K562 (cell line): ENCODE results near the gene BRSK1. TPM values are rescaled to one million over a fixed set of nuclear protein-coding genes. Genes with fewer than 3 reads are reported as not detected.

Source experiments
- ATAC-seq: fragments of 200-7000 bp; cut with Tn5 transposase; 3 replicates; pipeline ENCODE4 v1.9.1; 2020; ENCODE audit warnings: moderate library complexity
- BruUV-seq: library from RNA; stranded (reverse); fragments of 400-500 nt; replicated peaks from 2 replicates; lab custom pipeline; 2021; lab: Mats Ljungman, UMichigan
- CTCF ChIA-PET: fragments of 300-600 bp; formaldehyde crosslinking; extraction: SDS; loops from one replicate; lab custom pipeline; 2021; ENCODE audit warnings: low intra/inter-chr PET ratio; lab: Yijun Ruan, JAX
- POLR2A ChIA-PET: fragments of 300-600, 350-650 bp; sonication (Branson Sonifier 250); formaldehyde crosslinking; extraction: SDS; loops from one replicate; lab custom pipeline; 2021; ENCODE audit warnings: antibody characterized with exemption, inconsistent platforms; lab: Yijun Ruan, JAX
- DNase-seq, 4 experiments: peaks; one replicate each; pipeline versions ENCODE4 v3.0.0 to v3.0.0-alpha.2; 2011 to 2018; ENCODE audit warnings: low spot score in 3 of 4, mixed read lengths in 3 of 4; ENCODE audit errors: extremely low read depth in 1 of 4
- FAIRE-seq: peaks from 2 replicates; lab custom pipeline; 2011; peaks lifted over from hg19 to GRCh38; lab: Jason Lieb, UNC
- H2AFZ ChIP-seq: 2 replicates; pipeline ENCODE4 v1.6.0; 2011; ENCODE audit warnings: low read depth, low read length, control low read depth, inconsistent platforms
- H3K27ac ChIP-seq: fragments of 200-600 bp; 3 replicates; pipeline ENCODE4 v1.8.0; 2011; ENCODE audit warnings: low read depth, mild to moderate bottlenecking, control low read depth, inconsistent platforms, low read length, moderate library complexity, mixed read lengths; ENCODE audit errors: extremely low read depth
- H3K27me3 ChIP-seq, 2 experiments: fragments of 300-600 bp in 1 of 2; 2 replicates in 1 of 2; 3 replicates in 1 of 2; pipeline versions ENCODE4 v1.6.0 to v1.8.0; 2011; ENCODE audit warnings: inconsistent platforms in 2 of 2, low read length in 2 of 2, mild to moderate bottlenecking in 1 of 2, mixed read lengths in 1 of 2, moderate library complexity in 1 of 2; ENCODE audit not compliant: control insufficient read depth in 2 of 2, insufficient read depth in 2 of 2
- H3K36me3 ChIP-seq: fragments of 300-600 bp; 3 replicates; pipeline ENCODE4 v1.8.0; 2011; ENCODE audit warnings: mild to moderate bottlenecking, low read length, inconsistent platforms; ENCODE audit not compliant: control insufficient read depth, insufficient read depth
- H3K4me1 ChIP-seq, 2 experiments: fragments of 200-600 bp in 1 of 2; replicated peaks in 1 of 2; 2 replicates in 1 of 2; 3 replicates in 1 of 2; pipeline versions ENCODE4 v1.5.1 to v1.8.0; 2011; ENCODE audit warnings: inconsistent platforms in 2 of 2, low read length in 2 of 2, mild to moderate bottlenecking in 1 of 2, mixed read lengths in 1 of 2, moderate library complexity in 1 of 2; ENCODE audit not compliant: control insufficient read depth in 2 of 2, insufficient read depth in 2 of 2
- H3K4me2 ChIP-seq: 2 replicates; pipeline ENCODE4 v1.6.1; 2011; ENCODE audit warnings: low read length, control low read depth, inconsistent platforms, mixed read lengths; ENCODE audit not compliant: insufficient read depth
- H3K4me3 ChIP-seq: fragments of 200-600 bp; sonication (generic), shearing (Covaris generic); 2 replicates; pipeline ENCODE4 v1.5.1; 2016; ENCODE audit warnings: control low read depth, inconsistent platforms
- H3K79me2 ChIP-seq: fragments of 200-600 bp; 3 replicates; pipeline ENCODE4 v1.8.0; 2011; ENCODE audit warnings: low read length, inconsistent platforms; ENCODE audit not compliant: control insufficient read depth, insufficient read depth
- H3K9ac ChIP-seq, 2 experiments: 2 replicates each; pipeline versions ENCODE4 v1.6.0 to v1.6.1; 2011; ENCODE audit warnings: low read depth in 2 of 2, low read length in 2 of 2, control low read depth in 1 of 2, inconsistent platforms in 1 of 2, mild to moderate bottlenecking in 1 of 2, mixed read lengths in 1 of 2; ENCODE audit not compliant: insufficient read depth in 1 of 2
- H3K9me1 ChIP-seq: one replicate; pipeline ENCODE4 v1.6.0; 2011; ENCODE audit warnings: inconsistent platforms, mild to moderate bottlenecking, low read length, moderate library complexity; ENCODE audit not compliant: control insufficient read depth, insufficient read depth
- H3K9me3 ChIP-seq: replicated peaks from 2 replicates; pipeline ENCODE4 v1.5.1; 2011; ENCODE audit warnings: low read depth, low read length, inconsistent platforms; ENCODE audit not compliant: control insufficient read depth, insufficient read depth
- H4K20me1 ChIP-seq: replicated peaks from 2 replicates; pipeline ENCODE4 v1.6.1; 2011; ENCODE audit warnings: low read length, inconsistent platforms, mixed read lengths; ENCODE audit not compliant: control insufficient read depth, insufficient read depth
- ATF6 ChIP-seq: sonication (generic); formaldehyde crosslinking; IDR thresholded peaks from 2 replicates; pipeline ENCODE4 v1.4.0; 2020; ENCODE audit warnings: mild to moderate bottlenecking, missing genetic modification reagents
- CHD2 ChIP-seq: IDR thresholded peaks from 2 replicates; pipeline ENCODE4 v1.6.1; 2011; ENCODE audit warnings: low read depth, low read length
- GMEB1 ChIP-seq: fragments of 250-450 bp; sonication (Bioruptor Pico); IDR thresholded peaks from 2 replicates; pipeline ENCODE4 v1.4.0; 2020; ENCODE audit warnings: mild to moderate bottlenecking
- KDM1A ChIP-seq, 2 experiments: fragments of 450-650 bp; IDR thresholded peaks; 2 replicates each; pipeline ENCODE4 v1.6.1; 2016; ENCODE audit warnings: mild to moderate bottlenecking in 2 of 2
- KHSRP ChIP-seq: fragments of 450-650 bp; IDR thresholded peaks from 2 replicates; pipeline ENCODE4 v1.6.1; 2017
- NFIX ChIP-seq: fragments of 250-450 bp; sonication (Bioruptor Pico); IDR thresholded peaks from 2 replicates; pipeline ENCODE4 v1.4.0; 2020; ENCODE audit warnings: low read depth, mild to moderate bottlenecking, moderate library complexity
- POLR2G ChIP-seq: fragments of 200-400 bp; formaldehyde crosslinking; IDR thresholded peaks from 2 replicates; pipeline ENCODE4 v1.6.1; 2017; ENCODE audit warnings: low read depth, mild to moderate bottlenecking, antibody characterized with exemption, low read length, moderate library complexity
- XRCC3 ChIP-seq: fragments of 450-650 bp; IDR thresholded peaks from 2 replicates; pipeline ENCODE4 v1.6.1; 2017; ENCODE audit warnings: mild to moderate bottlenecking, moderate library complexity
- WGBS: fragments of 100-300 bp; shearing (Covaris generic); methylation state at CpG from one replicate; pipeline ENCODE4 v1.1.6; 2016; ENCODE audit warnings: low coverage, mixed read lengths; ENCODE audit not compliant: insufficient coverage; ENCODE audit errors: missing lambda C conversion rate; 5-methylcytosine and 5-hydroxymethylcytosine counted together
- in situ Hi-C: fragments of 300-500 bp; cut with MboI; formaldehyde crosslinking; loops from 4 replicates; pipeline ENCODE4 v1.15.0; 2018; ENCODE audit warnings: inconsistent platforms, mixed read lengths
- intact Hi-C: fragments of 100-400 bp; cut with micrococcal nuclease; formaldehyde crosslinking; loops from 2 replicates; pipeline ENCODE4 v1.14.2; 2022
- polyA plus RNA-seq, 8 experiments: library from polyadenylated mRNA; depleted of rRNA in 4 of 8; stranded (reverse) in 5 of 8; unstranded in 3 of 8; fragments of >200 nt; fragmentation: Nextera tagmentation in 2 of 8; fragmentation: Illumina TruSeq in 1 of 8; extraction: Ambion mirVana in 2 of 8; extraction: Trizol in 1 of 8; gene quantifications; 2 replicates each; pipeline versions ENCODE4 v1.2.1 to v1.2.3, GENCODE V29; 2011 to 2014; ENCODE audit warnings: inconsistent platforms in 1 of 8, missing spikeins in 1 of 8
- total RNA-seq, 7 experiments: library from RNA; depleted of rRNA in 6 of 7; stranded (reverse); fragments of >200 nt in 6 of 7; fragmentation: Illumina TruSeq in 2 of 7; extraction: Trizol in 2 of 7; gene quantifications; 2 replicates each; pipeline versions ENCODE4 v1.2.1 to v1.2.3, GENCODE V29; 2011 to 2021; ENCODE audit warnings: low replicate concordance in 1 of 7

Gene BRSK1
- total and polyA plus RNA-seq, 9 of the 15 experiments (the other 6 are each of a cell fraction or from before 2014, with no cell fraction given): 1.7 to 9.3 (median 3.8) TPM; not detected in 2

GRCh38 chr19:55339105-55339888 lies 55.5 kb downstream of the BRSK1 start, which contains the start of gene KMT5C:
KMT5C (plus strand) TSS chr19:55339876; CDS start chr19:55341937, 2,061 bp downstream.
- ATAC-seq (peak; percentile 91), DNase-seq (peak; percentile 99 to 100 (median 100)), FAIRE-seq (peak; percentile 100)
- H3K9me3 ChIP-seq: no peaks in the 10 kb centered on the region
- H3K9me1 ChIP-seq: no peaks in the 10 kb centered on the region
- no TSS peak for BruUV-seq
- peaks cover 26% of the 10 kb centered on the region; the same call in 2 of the 3 replicates for H3K36me3 ChIP-seq
- peaks cover 7 to 46% of the 10 kb centered on the region in 2 experiments; a peak in 4 of 5 replicates for H3K4me1 ChIP-seq
- ChIA-PET POLR2A (interaction anchor here (0.6 to 2.3 kb wide), 29 partner anchors 10 to 326 kb away, joined by 3 to 14 read pairs (median 4); partner anchors contain the start of genes HSPBP1, PPP6R1, RPL28 and TMEM150B), CTCF (no interaction called here)
- 0 out of 2 replicates have a peak, but pooled peaks cover 6% of the 10 kb centered on the region for H4K20me1 ChIP-seq
- H3K27ac ChIP-seq: peak within 1 kb of the TSS; percentile 97
- H3K4me3 ChIP-seq: peak within 1 kb of the TSS; percentile 92
- intact Hi-C loops: loop anchor here (5.0 kb wide), 1 partner anchor 37 kb away; no protein-coding TSS in a partner anchor
- peak within 1 kb of the TSS; percentile 96 for H2AFZ ChIP-seq
- H3K4me2 ChIP-seq: peak within 1 kb of the TSS; percentile 97
- H3K27me3 ChIP-seq: no peaks in the 10 kb centered on the region
- in situ Hi-C loops: no loop called here
- H3K79me2 ChIP-seq: peaks cover 24% of the 10 kb centered on the region
- peak within 1 kb of the TSS; percentile 97 to 99 for H3K9ac ChIP-seq
- under 1% methylated on average over 45 of the region's 63 CpGs for WGBS
- TF ChIP-seq NFIX (CRISPR knock-in tag) (no peak), KHSRP (peak; percentile 75), ATF6 (CRISPR knock-in tag) (no peak), POLR2G (peak; percentile 88; the same call in 1 of the 2 replicates), GMEB1 (CRISPR knock-in tag) (peak; percentile 10; the same call in 1 of the 2 replicates), XRCC3 (no peak), KDM1A (IDR thresholded peaks at IDR 0.05) (no peak), CHD2 (peak; percentile 89)
